Stimulated activated CD8-positive, alpha-beta memory T cell treated with anti-CD3 and anti-CD28 coated beads, Interleukin-4, amount 100 ng/mL, for 24 hours (primary cell): ENCODE measurements around the gene SPIRE2.
A peak's percentile ranks its signal among the peaks of the same experiment; 100 is the strongest.

ENCODE experiments used
- DNase-seq: peaks from one replicate; pipeline ENCODE4 v3.0.0-alpha.2; 2020; ENCODE audit warnings: low read depth

SPIRE2 gene

GRCh38 chr16:89915303-89916232 lies 87.3 kb downstream of the SPIRE2 start:
- no peak for DNase-seq

DNA sequence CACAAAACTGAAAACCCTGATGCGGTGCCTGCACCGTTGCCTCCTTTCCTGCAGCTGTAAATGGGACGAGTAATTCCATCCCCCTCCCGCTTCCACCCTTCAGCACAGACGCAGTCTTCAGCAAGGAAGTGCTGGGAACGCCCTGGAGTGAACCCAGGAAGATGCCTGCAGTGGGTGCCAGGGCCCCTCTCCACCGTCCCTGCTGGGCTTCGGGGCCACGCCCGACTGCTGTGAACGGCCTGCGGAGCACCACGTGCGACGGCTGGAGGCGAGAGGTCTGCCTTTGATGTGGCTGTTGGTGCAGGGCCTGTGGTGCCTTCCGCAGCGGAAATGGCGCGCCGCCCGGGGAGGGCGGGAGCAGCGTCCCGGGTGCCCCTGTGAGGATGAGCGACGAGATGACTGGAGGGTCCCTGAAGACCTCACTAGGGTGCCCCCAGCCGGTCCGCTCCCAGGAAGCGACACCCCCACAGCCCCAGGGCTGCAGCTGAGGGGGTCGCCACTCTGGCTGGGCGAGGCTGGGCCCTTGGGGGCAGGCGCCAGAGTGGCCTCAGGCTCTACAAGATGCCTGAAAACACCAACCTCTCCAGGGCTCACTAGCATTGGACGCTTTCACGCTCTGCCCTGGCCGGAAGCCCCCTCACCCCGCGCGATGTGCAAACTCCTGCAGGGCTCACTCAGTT lies 89.6 kb downstream of the SPIRE2 start:
- peak; percentile 67 for DNase-seq

DNA sequence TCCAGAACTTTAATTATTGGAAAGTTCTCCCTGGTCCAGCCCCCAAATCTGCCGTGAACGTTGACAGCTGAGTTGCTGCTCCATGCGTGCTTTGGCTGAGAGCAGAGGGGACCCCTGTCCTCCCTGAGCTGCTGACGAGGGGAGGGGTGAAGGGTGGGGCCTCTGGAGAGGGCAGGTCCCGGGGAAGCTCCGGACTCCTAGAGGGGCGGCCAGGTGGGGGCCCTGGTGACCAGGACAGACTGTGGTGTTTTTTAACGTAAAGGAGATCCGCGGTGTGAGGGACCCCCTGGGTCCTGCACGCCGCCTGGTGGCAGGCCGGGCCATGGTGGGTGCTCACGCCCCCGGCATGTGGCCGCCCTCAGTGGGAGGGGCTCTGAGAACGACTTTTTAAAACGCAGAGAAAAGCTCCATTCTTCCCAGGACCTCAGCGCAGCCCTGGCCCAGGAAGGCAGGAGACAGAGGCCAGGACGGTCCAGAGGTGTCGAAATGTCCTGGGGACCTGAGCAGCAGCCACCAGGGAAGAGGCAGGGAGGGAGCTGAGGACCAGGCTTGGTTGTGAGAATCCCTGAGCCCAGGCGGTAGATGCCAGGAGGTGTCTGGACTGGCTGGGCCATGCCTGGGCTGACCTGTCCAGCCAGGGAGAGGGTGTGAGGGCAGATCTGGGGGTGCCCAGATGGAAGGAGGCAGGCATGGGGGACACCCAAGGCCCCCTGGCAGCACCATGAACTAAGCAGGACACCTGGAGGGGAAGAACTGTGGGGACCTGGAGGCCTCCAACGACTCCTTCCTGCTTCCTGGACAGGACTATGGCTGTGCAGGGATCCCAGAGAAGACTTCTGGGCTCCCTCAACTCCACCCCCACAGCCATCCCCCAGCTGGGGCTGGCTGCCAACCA lies 90.4 kb downstream of the SPIRE2 start, which contains the start of gene MC1R:
Gene MC1R, plus strand, starts transcription at position 410 of the 895 bp plus-strand sequence. Its CDS starts 397 bp downstream, at position 807.
- no peak for DNase-seq

DNA sequence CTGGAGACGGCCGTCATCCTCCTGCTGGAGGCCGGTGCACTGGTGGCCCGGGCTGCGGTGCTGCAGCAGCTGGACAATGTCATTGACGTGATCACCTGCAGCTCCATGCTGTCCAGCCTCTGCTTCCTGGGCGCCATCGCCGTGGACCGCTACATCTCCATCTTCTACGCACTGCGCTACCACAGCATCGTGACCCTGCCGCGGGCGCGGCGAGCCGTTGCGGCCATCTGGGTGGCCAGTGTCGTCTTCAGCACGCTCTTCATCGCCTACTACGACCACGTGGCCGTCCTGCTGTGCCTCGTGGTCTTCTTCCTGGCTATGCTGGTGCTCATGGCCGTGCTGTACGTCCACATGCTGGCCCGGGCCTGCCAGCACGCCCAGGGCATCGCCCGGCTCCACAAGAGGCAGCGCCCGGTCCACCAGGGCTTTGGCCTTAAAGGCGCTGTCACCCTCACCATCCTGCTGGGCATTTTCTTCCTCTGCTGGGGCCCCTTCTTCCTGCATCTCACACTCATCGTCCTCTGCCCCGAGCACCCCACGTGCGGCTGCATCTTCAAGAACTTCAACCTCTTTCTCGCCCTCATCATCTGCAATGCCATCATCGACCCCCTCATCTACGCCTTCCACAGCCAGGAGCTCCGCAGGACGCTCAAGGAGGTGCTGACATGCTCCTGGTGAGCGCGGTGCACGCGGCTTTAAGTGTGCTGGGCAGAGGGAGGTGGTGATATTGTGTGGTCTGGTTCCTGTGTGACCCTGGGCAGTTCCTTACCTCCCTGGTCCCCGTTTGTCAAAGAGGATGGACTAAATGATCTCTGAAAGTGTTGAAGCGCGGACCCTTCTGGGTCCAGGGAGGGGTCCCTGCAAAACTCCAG lies 91.5 kb downstream of the SPIRE2 start:
- no peak for DNase-seq

- DNase-seq, result no peak
Observed at GRCh38 chr16:89920723-89921122, 92.4 kb downstream of the SPIRE2 start.
